ENCODE results near the gene CACNA1B. TPM values are rescaled to one million over a fixed set of nuclear protein-coding genes. Genes with fewer than 3 reads are reported as not detected.
A peak's percentile ranks its signal among the peaks of the same experiment; 100 is the strongest.

CACNA1B gene
- total and polyA plus RNA-seq, 3 donors from 2014 or later: 7.6 to 15.7 (median 11.0) TPM

- Histone ChIP-seq H3K4me1 (no peaks in the 10 kb centered on the region), H3K9me3 (no peaks in the 10 kb centered on the region), H3K27ac (no peak overlapping the region), H3K36me3 (ENCODE audit: low read depth, missing control alignments) (no peaks in the 10 kb centered on the region), H3K4me3 (no peak overlapping the region), H3K27me3 (no peaks in the 10 kb centered on the region)
- TF ChIP-seq CTCF (IDR thresholded peaks at IDR 0.05): no peak
- TF ChIP-seq POLR2A (IDR thresholded peaks at IDR 0.05): no peak
- intact Hi-C loops (cut with DNase I; ENCODE audit: low total_unique reads): no loop called here
- no peak for DNase-seq
- 83 to 84% methylated on average over 6 to 7 of the region's 7 CpGs for WGBS, 2 donors
Observed at GRCh38 chr9:137984520-137985257, 107.1 kb downstream of the CACNA1B start.

- H3K27me3 ChIP-seq: no peaks in the 10 kb centered on the region
- H3K36me3 ChIP-seq (ENCODE audit: low read depth, missing control alignments): no peaks in the 10 kb centered on the region
- no peak for DNase-seq
Observed at GRCh38 chr9:137985637-137986071, 108.1 kb downstream of the CACNA1B start.

GRCh38 chr9:137986268-137987099, 108.9 kb downstream of the CACNA1B start:
- TF ChIP-seq CTCF (IDR thresholded peaks at IDR 0.05): no peak
- H3K27ac ChIP-seq: no peak overlapping the region
- H3K4me3 ChIP-seq: no peak overlapping the region
- intact Hi-C loops (cut with DNase I; ENCODE audit: low total_unique reads): no loop called here
- DNase-seq: peak; percentile 11
- no peaks in the 10 kb centered on the region for H3K9me3 ChIP-seq
- no peaks in the 10 kb centered on the region for H3K27me3 ChIP-seq
- no peaks in the 10 kb centered on the region for H3K4me1 ChIP-seq
- 88 to 89% methylated on average over 11 to 22 of the region's 22 CpGs for WGBS, 2 donors
- no peaks in the 10 kb centered on the region for H3K36me3 ChIP-seq (ENCODE audit: low read depth, missing control alignments)

More at GRCh38 chr9:137985637-137986071, 108.1 kb downstream of the CACNA1B start:
- no peak overlapping the region for H3K4me3 ChIP-seq
- WGBS, 2 donors: 93 to 95% methylated on average over 13 of the region's 13 CpGs
- H3K27ac ChIP-seq: no peak overlapping the region
- H3K4me1 ChIP-seq: no peaks in the 10 kb centered on the region
- H3K9me3 ChIP-seq: no peaks in the 10 kb centered on the region
- TF ChIP-seq CTCF (IDR thresholded peaks at IDR 0.05) (no peak), POLR2A (IDR thresholded peaks at IDR 0.05) (no peak)
- intact Hi-C loops (cut with DNase I; ENCODE audit: low total_unique reads): no loop called here

- Histone ChIP-seq H3K27ac (no peak overlapping the region), H3K27me3 (no peaks in the 10 kb centered on the region), H3K9me3 (no peaks in the 10 kb centered on the region), H3K36me3 (ENCODE audit: low read depth, missing control alignments) (no peaks in the 10 kb centered on the region), H3K4me1 (no peaks in the 10 kb centered on the region), H3K4me3 (no peak overlapping the region)
- no peak for DNase-seq
- intact Hi-C loops (cut with DNase I; ENCODE audit: low total_unique reads): no loop called here
- TF ChIP-seq POLR2A (IDR thresholded peaks at IDR 0.05) (no peak), CTCF (IDR thresholded peaks at IDR 0.05) (no peak)
- 88 to 89% methylated on average over 9 to 10 of the region's 10 CpGs for WGBS, 2 donors
Observed at GRCh38 chr9:137987244-137988030, 109.9 kb downstream of the CACNA1B start.

Measured in testis (tissue), 3 donors.